Fibroblast of skin of left biceps (primary cell): Measurements from ENCODE around the gene ENTPD8.
A peak's percentile ranks its signal among the peaks of the same experiment; 100 is the strongest.
"Not testable (repeated sequence)": the region's sequence is repeated elsewhere in the genome, so short reads cannot be mapped to it uniquely, and the experiment has no call there.

Experiments
- DNase-seq, 2 experiments: peaks; one replicate each; pipeline ENCODE4 v3.0.0-alpha.2; 2013; ENCODE audit warnings: low read depth in 2 of 2

The ENTPD8 gene

DNA sequence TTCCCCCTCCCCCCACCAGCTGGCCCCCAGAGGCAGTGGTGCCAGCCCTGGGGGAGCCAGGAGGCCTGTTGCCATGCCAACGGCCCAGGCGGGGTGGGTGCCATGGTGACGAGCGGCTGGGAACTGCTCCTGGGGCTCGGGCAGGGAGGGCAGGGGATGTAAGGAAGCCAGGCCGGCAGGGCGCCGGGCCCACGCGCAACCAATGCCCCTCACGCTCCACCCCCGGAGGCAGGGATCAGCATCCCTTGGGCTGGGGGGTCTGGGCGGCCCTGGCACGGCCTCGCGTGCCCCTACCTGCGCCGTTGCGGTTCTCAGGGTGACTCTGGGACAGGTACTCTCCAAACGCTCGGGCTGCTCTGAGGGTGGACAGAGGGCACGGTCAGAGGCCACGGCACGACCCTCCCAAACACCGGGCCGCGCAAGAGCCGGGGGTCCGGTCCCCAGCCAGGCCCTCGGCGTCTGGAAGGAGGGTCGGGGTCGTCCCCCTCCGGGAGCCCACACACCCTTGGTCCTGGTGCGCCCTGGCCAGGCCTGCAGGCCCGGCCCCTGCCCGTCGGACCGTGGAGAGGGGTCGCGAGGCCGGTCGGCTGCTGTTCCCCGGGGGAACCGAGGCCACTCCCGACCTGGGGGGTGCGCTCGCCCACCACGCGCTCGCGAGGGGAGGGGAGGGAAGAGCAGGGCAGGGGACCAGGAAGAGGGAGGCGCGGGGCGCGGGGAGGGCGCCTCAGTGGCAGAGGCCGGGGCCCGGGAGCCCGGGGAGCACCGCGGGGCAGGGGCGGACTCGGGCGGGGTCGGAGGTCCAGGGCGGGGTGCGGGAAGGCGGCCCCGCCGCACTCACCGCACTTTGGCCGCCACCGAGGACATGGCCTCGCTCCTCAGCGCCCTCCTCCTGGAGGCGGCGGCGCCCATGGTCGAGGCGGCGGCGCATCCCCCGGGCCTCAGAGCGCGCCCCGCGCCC, 17.3 kb upstream of the ENTPD8 start:
- no peak for DNase-seq

DNA sequence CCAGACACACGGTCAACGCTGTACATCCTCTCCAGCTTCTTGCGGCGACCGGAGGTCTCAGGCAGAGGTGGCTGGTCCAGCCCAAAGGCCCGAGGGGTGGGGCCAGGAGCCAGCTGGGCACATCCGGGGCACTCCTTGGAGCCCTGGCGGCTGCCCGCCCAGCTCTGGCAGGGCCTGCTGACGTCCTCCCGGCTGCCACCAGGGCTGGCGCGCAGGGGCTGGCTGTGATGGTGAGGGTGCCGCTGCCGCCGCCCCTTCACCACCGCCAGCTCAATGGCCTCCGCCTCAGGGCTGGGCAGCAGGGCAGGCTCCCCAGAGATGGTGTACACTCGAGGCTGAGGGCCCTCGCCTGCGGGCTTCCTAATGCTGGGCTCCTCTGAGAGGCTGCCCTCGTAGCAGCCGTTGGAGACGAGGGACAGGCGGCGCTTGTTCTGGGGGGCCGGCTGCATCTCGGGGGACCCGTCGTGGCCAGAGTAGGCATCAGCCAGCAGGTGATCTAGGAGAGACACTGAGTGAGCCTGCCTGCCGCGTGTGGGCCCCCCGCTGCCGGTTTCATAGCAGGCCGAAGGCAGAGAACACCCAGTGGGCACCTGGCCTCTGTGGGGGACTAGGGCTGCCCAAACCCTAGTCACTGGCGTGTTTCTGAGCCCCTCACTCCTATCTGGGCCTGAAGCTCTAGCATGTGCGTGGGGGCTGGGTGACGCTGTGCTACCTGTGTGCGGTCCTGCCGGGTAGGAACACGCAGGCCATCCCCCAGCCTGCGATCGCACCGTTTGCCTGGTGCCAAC, 16.4 kb upstream of the ENTPD8 start:
- no peak for DNase-seq

DNA sequence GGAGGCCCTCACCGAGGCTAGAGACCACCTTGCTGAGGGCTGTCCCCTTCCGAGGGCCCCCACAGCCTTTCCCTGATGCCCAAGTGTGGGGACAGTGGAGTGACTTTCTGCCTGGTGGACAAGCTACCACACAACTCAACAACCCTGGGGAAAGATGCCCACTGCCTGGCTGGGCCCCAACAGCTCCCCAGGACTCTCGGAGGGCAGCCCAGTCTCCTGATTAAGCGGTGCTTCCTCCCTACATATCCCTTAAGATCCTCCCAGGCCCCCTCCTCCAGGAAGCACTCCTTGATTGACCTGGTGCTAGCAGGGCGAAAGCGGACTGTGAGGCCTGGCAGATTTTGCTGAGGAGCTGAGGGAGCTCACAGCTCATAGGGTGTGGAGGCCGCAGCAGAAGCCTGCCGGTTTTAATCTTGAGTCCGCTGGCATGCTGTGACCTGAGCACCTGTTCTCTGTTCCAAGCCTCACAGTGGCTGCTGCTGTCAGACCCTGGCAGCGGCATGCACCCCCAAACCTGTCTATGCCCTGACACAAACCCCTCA, 15.8 kb upstream of the ENTPD8 start:
- no peak for DNase-seq

DNA sequence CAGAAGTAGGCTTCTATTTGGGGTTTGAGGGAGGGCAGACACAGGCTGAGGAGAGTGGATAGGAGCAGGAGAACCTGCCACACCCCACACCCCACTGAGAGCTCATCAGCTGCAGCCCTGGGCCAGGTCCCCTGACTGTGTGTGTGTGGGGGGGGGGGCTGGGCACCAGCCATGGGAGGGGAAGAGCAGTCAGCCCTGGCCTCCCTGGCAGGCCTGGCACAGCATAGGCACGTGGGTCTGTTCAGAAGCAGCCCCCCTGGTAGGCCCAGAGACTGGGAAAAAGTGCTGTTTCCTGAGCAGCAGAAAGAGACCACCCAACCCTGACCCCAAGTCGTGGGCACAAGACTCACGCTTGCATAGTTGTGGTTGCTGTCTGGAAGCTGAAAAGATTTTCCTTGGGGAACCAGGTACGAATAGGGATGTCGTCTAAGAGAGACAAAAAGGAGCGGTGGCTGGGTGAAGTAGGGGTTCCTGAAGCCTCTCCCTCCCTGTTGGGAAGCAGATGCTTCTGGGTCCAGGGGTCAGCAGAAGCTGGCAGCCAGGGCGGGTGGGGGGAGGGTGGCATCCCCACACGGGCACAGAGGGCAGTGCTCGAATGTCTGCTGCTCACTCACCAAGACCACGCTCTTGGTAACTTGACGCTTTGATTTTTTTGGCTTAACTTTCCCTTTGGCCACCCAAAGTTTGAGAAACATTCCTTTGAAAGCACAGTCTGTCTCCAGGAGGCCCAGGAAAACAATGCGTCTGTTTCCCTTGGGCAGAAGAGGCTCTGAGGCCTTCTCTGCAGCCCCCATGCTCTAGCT, 15.1 kb upstream of the ENTPD8 start:
- DNase-seq, result no peak

DNA sequence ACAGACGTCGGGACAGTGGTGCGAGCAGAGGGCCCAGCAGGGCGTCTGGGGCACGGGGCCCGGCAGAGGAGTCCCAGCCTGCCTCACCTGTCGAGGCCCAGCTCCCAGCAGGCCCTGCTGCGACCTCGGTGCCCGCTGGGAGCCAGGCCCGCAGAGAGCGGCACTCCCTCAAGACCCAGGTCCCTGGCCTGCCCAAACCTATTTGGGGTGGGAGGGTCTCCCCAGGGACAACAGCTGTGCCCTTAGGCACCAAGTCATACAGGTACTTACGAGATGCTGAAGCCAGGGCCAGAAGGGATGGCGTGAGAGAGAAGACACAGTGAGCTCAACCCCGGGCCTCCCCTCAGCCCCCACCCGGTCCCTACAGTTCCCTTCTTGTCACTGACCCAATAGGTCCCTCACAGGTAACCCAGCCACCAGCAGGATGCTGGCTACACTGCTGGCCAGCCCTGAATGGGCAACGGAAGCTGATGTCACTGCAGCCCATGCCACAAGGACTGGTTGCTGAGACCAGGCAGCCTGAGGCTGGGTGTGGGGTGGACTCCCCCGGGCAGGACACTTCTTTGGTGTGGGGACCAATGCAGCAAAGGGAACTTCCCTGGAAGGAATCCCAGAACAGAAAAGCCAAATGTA, 14.3 kb upstream of the ENTPD8 start:
- DNase-seq, result no peak

DNA sequence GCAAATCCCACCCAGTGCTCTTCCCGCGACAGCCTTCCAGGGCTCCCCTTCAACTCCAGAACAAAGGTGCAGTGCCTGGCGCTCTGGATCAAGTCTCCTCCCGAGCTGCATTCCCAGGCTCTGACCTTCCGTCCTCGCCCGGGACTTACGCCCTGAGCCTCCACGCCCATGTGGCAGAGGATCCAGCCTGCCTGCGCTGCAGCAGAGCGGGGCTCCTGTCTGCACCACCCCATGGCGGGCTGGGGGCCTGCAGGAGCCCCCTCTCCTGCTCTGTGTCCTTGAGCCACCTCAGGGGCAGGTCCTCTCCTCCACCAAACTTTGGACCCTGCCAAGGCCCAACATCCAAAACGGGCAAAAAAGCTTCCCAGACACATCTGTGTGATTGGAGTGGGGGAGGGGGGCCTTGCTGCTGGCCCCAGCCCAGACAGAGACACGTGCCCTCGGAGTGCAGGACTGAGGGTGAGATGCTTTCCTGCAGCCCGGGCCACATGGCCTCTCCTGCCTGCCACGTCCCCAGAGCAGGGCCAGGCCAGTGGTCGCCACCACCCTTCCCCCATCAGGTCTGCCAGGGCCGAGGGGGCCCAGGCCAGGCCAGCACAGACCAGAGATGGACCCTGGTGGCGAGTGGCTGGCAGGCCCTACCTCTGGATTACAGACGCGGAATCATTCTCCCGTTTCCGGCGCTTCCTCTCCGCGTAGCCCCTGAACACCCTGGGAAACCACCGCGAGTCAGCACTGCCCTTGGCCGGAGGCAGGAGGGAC, 13.6 kb upstream of the ENTPD8 start:
- DNase-seq, result no peak

DNA sequence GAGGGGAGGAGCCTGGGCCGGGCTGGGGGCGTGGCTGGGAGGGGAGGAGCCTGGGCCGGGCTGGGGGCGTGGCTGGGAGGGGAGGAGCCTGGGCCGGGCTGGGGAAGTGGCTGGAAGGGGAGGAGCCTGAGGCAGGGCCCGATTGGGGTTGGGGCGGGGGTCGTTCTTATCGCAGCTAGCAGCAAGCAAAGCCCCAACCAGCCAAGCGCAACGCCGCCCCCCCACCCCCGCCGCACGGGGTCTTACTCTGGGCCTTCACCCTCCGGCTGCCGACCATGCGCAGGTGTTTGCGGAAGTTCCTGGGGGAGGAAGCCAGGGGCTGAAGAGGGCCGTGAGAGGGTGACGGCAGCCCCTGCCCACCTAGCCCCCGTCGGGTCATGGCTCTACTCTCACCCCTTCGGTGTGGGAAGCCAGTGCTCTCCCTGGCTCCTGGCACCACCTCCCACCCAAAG, 13.0 kb upstream of the ENTPD8 start:
- no peak for DNase-seq

DNA sequence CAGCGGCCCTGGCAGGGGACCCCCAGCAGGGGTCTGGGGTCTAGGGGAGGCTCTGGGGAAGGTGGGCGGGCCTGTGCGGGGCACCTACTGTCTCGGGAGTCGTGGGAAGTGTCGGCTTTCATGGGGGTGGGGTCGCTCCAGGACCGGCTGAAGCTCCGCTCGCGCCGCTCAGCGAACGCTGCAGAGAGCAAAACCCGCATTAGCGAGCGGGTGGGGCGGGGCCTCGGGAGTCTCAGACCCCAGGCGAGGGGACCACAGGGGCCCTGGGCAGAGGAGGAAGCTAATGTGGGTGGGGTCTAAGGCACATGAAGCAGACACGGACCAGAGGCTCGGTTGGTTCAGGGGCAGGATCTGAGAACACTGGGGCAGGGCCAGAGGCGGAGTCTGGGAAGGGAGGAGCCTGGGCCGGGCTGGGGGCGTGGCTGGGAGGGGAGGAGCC, 12.5 kb upstream of the ENTPD8 start:
- peak; percentile 57 to 63 for DNase-seq

DNA sequence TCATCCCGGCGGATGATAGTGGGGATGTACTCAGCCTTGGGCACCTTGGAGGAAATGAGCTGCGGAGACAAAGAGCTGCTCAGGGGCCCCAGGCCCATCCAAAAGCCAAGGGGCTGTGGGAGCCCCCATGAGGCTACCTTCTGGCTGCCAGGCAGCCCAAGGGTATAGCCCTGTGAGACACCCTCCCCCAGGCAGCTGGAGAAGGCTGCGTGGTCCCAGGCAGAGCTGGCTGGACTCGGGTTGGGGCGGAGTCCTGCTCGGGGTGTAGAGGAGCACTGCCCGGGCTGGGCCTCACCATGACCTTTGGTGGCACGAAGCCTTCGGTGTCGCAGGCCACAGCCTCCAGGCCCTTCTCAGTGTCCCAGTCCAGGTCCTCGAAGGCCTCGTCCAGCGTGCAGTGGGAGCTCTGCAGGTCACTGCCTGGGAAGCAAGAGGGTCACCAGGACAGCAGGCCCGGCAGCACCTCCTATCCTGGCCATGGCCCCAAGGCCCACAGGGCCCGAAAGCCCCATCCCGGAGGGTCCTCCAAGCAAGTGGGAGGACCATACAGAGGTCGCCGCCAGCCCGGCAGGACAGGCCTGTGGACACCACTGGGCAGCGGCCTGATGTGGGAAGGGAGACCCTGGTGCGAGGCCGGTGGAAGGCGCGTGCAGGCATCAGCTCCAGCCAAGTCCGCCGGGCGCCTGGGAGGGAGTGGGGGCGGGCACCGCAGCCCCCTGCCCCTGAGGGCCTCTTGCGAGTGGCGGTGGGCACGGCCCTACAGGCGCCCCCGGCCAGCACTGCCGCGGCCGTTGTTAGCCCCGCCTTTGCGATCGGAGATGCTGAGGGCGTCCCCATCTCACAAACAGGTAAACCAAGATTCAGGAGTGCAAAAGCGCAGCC, 11.8 kb upstream of the ENTPD8 start:
- DNase-seq, result no peak

DNA sequence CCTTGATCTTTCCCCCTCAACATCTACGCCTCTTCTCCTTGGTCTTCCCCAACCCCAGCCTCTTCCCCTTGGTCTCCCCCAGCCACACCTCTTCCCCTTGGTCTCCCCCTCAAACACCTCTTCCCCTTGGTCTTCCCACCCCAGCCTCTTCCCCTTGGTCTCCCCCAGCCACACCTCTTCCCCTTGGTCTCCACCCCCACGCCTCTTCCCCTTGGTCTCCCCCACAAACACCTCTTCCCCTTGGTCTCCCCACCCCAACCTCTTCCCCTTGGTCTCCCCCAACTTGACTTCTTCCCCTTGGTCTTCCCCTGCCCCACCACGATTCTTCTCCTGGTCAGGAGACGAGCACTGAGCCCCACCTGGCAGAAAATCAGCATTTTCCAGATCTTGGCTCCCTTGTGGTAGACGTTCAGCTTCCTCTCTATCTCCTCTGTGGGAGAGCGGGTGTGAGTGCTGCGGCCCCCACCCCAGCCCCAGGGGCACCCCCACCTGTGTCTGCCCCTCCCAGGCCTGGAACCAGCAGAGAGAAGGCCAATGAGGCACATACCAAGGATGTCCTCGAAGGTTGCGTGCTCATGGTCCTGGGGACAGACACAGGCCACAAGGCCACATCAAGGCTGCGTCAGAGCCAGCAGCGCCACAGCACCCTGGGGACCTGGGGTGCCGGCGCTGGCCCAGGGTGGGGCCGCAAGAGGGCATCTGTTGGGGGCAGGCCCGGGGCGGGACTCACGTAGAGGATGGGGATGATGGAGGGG, 11.0 kb upstream of the ENTPD8 start:
- no peak for DNase-seq

DNA sequence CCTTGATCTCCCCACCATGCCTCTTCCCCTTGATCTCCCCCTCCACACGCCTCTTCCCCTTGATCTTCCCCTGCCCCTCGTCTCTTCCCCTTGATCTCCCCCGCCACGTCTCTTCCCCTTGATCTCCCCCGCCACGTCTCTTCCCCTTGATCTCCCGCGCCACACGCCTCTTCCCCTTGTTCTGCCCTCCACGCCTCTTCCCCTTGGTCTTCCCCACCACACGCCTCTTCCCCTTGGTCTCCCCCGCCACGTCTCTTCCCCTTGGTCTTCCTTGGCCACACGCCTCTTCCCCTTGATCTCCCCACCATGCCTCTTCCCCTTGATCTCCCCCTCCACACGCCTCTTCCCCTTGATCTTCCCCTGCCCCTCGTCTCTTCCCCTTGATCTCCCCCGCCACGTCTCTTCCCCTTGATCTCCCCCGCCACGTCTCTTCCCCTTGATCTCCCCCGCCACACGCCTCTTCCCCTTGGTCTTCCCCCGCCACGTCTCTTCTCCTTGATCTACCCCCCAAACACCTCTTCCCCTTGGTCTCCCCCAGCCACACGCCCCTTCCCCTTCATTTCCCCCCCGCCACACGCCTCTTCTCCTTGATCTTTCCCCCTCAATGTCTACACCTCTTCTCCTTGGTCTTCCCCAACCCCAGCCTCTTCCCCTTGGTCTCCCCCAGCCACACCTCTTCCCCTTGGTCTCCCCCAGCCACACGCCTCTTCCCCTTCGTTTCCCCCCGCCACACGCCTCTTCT, 10.3 kb upstream of the ENTPD8 start:
- DNase-seq, result not testable (repeated sequence)

DNA sequence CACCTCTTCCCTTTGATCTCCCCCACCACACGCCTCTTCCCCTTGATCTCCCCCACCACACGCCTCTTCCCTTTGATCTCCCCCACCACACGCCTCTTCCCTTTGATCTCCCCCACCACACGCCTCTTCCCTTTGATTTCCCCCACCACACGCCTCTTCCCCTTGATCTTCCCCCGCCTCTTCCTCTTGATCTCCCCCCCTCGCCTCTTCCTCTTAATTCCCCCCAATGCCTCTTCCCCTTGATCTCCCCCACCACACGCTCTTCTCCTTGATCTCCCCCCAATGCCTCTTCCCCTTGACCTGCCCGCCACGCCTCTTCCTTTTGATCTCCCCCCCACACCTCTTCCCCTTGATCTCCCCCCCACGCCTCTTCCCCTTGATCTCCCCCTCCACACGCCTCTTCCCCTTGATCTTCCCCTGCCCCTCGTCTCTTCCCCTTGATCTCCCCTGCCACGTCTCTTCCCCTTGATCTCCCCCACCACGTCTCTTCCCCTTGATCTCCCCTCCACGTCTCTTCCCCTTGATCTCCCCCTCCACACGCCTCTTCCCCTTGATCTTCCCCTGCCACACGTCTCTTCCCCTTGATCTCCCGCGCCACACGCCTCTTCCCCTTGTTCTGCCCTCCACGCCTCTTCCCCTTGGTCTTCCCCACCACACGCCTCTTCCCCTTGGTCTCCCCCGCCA, 9.5 kb upstream of the ENTPD8 start:
- not testable (repeated sequence) for DNase-seq

DNA sequence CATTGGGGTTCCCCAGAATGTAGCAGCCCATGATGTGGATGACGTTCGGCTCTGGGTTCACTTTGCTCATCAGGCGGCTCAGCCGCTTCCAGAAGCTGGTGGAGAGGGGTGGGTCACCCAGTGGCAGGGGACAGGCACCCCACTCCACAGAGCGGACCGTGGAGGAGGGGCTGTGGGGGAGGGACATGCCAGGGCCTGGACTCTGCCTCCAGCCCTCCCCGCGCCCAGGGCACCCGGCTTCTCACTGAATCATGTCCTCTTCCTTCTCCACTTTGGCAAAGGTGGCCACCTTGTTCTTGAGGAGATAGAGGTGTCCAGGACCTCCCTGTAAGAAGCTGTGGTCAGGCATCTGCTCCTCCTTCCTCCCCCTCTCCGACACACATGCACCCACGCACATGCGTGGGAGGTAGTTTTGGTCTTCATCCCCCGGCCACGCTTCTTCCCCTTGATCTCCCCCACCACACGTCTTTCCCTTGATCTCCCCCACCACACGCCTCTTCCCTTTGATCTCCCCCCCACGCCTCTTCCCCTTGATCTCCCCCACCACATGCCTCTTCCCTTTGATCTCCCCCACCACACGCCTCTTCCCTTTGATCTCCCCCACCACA, 8.9 kb upstream of the ENTPD8 start:
- DNase-seq, result no peak

DNA sequence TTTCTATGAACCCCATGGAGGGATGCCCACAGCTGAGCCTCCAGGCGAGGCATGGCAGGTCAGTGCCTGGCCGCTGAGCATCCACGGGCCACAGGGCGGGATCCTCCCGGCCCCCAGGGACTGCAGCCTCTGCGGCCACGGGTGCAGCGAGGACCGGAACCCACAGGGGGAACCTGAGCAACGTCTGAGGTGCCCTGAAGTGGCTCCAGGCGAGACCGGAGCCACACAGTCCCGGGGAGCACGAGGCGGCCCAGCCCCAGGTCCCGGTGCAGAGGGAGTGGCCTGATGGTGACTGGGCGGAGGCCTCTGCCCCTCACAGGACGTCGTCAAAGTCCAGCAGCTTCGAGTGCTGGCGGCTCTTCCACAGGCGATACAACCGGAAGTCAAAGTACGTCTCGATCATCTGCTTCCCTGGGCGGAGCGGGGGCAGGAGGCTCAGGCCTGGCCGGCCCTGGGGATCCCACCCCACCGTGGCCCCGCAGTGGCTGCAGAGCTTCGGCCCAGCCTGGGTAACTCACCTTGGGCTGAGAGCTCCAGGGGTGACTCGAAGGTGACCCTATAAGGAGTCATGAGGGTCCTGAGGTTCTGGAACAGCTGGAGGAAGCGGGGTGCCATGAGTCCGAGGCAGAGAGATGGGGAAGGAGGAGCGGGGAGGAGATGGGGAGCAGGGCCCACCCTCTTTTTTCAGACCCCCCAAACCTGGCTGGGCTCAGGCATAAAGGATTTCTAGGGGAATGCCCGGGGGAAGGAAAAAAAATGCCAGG, 8.1 kb upstream of the ENTPD8 start:
- DNase-seq, result no peak

DNA sequence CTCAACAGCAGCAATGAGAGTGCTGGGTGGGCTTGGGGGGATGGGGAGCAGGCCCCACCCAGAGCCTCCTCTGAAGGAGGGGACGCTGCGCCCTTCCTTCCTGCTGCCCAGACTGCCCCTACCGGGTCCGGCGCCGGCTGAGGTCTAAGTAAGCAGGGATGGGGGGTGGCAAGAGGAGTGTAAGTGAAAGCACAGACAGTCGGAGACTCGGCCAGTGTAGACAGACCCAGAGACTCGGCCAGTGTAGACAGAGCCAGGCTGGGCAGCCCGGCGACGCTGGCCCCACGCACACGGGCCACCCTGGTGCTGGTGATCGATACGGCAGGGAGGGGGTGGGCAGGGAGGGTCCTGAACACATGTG, 7.4 kb upstream of the ENTPD8 start:
- no peak for DNase-seq
